ENCODE results near the gene ATN1.
A peak's percentile ranks its signal among the peaks of the same experiment; 100 is the strongest.

Gene ATN1

DNA sequence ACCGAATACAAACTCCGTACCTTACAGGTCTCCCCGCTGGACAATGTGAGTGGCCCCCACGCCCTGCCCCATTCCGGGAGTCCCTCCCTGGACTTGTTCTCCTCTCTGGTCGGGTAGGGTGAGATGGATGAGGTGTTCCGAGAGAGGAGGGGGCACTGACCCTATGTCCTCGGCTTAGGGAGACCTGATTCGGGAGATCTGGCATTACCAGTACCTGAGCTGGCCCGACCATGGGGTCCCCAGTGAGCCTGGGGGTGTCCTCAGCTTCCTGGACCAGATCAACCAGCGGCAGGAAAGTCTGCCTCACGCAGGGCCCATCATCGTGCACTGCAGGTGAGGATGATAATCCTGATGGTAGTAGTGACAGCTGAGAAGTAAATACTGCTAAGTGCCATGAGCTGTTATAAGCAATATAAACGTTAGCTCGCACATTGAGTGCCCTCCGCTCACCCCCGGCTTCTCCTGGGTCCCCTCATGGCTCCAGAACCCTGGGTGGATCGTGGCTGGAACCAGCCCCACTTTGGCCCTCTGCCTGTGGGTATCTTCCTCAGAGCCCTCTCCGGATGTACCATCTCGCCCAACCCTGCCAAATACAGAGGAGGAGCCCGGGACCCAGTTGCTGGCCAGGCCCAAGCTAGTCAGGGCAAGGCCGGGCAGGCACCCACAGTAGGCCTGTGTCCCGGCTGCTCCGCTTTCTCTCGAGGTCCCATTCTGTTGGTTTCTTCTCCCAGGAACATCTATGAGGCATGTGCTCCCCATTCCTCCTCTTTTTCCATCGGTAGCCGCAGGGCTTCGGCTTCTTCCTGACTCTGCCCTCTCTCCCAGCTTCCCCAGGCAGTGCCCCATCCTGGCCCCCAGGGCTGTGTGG lies 30.2 kb downstream of the ATN1 start:
- DNase-seq (ENCODE audit: insufficient read length) (no peak), FAIRE-seq (peak; percentile 36)
- TF ChIP-seq POLR2A (IDR thresholded peaks at IDR 0.05; ENCODE audit: low read depth, low read length): no peak; the same call in none of the 2 replicates
- TF ChIP-seq TAF1 (IDR thresholded peaks at IDR 0.05; ENCODE audit: borderline replicate concordance, low read depth, low read length): 0 out of 2 replicates have a peak, but pooled peaks have one; percentile 23
- TF ChIP-seq POLR2AphosphoS5 (IDR thresholded peaks at IDR 0.05; ENCODE audit: low read depth, low read length): peak; percentile 28; the same call in 1 of the 2 replicates

DNA sequence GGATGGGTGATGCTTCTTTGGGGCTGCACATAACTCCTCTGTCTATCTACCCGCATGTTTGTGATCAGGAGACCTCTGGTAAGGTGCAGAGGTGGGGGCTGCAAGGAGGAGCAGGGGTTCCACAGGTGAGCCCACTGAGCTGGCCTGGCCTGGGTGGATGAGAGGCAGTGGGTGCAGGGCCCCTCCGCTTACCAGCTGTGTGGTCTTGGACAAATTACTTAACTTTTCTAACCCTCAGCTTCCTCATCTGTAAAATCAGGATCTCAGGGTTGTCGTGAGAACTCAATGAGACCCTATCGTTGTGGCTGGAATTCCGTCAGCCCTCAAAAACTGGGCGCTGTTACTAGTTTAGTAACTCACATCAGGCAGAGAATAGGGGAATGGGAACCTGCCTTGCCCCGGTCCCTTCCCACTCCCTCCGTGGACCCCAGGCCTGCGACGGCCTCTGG lies 30.9 kb downstream of the ATN1 start:
- DNase-seq (ENCODE audit: insufficient read length) (no peak), FAIRE-seq (no peak)
- no peak; the same call in none of the 2 replicates for TF ChIP-seq POLR2AphosphoS5 (IDR thresholded peaks at IDR 0.05; ENCODE audit: low read depth, low read length)
- TF ChIP-seq POLR2A (IDR thresholded peaks at IDR 0.05; ENCODE audit: low read depth, low read length): no peak; the same call in 1 of the 2 replicates
- TF ChIP-seq TAF1 (IDR thresholded peaks at IDR 0.05; ENCODE audit: borderline replicate concordance, low read depth, low read length): no peak

DNA sequence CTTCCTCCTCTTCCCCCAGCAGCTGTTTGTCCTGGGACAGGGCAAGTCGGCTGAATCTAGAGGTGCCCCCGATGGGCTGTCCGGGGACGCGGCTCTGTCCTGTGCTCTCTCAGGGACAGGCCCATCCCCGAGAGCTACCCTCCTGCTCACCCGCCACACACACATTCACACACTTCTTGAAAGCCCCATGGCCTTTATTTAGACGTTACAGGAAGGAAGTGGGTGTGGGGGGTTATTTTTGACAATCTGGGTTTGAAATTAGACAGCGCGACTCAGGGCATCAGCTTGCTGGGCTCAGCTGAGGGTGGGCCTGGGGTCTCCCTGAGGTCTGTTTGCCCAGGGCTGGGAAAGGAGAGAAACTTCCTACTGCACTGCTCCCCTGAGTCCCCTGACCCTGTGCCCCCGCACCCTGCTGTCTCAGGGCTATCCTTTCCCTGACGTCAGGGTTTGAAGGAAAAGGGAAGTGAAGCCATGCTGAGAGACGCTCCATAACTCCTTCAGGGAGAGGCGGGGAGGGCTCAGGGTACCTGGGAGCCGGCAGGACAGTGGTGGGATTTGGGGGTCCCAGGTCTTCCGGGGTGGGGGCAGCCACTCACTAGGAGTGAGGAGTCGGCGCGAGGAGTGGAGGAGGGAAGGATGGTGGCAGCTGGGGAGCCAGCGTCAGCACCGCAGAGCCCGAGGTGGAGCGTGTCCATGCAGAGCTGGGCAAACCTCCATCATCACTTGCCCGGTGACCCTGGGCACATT lies 31.5 kb downstream of the ATN1 start:
- TF ChIP-seq POLR2AphosphoS5 (IDR thresholded peaks at IDR 0.05; ENCODE audit: low read depth, low read length) (0 out of 2 replicates have a peak, but pooled peaks have one; percentile 15), POLR2A (IDR thresholded peaks at IDR 0.05; ENCODE audit: low read depth, low read length) (peak; percentile 52), TAF1 (IDR thresholded peaks at IDR 0.05; ENCODE audit: borderline replicate concordance, low read depth, low read length) (peak; percentile 21; the same call in 1 of the 2 replicates)
- DNase-seq (ENCODE audit: insufficient read length): no peak
- peak; percentile 95 for FAIRE-seq

DNA sequence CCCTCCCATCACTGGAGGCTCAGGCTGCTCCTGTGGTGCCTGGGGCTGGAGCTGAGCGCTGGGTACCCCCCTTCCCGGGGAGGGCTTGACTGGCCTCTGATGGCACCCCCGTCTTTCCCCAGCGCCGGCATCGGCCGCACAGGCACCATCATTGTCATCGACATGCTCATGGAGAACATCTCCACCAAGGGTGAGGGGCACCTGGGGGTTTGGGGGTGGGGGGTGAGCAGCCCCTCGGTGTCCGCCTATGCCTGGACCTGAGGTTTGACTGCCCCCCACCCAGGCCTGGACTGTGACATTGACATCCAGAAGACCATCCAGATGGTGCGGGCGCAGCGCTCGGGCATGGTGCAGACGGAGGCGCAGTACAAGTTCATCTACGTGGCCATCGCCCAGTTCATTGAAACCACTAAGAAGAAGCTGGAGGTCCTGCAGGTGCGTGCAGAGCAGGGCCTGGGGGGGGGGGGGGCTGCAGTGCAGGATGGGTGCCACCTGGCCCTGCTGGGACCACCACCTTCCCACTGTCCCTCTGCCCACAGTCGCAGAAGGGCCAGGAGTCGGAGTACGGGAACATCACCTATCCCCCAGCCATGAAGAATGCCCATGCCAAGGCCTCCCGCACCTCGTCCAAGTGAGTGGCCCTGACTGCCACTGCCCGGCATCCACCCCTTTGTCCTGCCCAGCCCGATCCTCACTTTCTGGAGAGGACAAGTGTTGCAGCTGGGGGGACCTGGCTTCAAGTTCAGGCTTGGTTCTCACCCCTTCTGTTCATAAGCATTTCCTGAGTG lies 32.2 kb downstream of the ATN1 start:
- DNase-seq (ENCODE audit: insufficient read length) (no peak), FAIRE-seq (peak; percentile 17)
- TF ChIP-seq TAF1 (IDR thresholded peaks at IDR 0.05; ENCODE audit: borderline replicate concordance, low read depth, low read length) (no peak), POLR2AphosphoS5 (IDR thresholded peaks at IDR 0.05; ENCODE audit: low read depth, low read length) (no peak; the same call in 1 of the 2 replicates), POLR2A (IDR thresholded peaks at IDR 0.05; ENCODE audit: low read depth, low read length) (no peak)

DNA sequence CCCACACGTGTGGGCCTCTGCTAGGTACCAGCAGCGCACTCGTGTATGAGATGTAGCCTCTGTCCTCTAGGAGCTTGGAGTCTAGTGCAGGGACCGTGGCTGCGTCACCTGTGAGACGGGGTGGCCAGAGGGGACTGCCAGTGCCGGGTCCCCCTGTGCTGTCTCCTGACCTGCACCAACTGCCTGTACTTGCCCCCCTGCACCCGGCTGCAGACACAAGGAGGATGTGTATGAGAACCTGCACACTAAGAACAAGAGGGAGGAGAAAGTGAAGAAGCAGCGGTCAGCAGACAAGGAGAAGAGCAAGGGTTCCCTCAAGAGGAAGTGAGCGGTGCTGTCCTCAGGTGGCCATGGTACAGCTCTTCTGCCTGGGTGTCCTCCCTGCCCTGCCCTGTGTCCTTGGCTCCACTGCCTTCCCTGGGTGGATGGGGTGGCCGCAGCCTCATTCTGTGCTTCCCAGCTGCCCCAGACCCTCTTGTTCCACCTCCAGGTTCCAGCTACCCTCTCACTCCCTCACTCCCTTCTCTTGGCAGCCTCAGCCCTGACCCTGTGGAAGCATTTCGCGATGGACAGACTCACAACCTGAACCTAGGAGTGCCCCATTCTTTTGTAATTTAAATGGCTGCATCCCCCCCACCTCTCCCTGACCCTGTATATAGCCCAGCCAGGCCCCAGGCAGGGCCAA lies 33.0 kb downstream of the ATN1 start:
- FAIRE-seq: no peak
- no peak for DNase-seq (ENCODE audit: insufficient read length)

DNA sequence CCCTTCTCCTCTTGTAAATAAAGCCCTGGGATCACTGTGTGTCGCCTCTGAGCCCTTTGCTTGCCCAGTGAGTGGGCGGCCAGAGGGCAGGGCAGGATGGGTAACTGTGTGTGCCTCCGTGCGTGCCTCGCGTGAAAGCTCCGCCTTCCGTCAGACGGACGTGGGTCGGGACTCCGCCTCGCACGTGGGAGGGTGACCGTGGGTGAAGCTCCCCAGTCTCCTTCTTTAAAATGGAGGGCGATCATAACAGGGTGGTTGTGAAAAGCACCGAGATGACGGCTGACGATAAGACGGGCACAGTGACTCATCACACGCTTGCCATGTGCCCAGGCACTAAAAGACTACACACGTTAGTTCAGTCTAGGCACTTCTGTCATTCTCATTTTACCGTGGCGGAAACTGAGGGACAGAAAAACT lies 33.5 kb downstream of the ATN1 start:
- TF ChIP-seq POLR2AphosphoS5 (IDR thresholded peaks at IDR 0.05; ENCODE audit: low read depth, low read length) (no peak; the same call in 1 of the 2 replicates), POLR2A (IDR thresholded peaks at IDR 0.05; ENCODE audit: low read depth, low read length) (no peak; the same call in 1 of the 2 replicates), TAF1 (IDR thresholded peaks at IDR 0.05; ENCODE audit: borderline replicate concordance, low read depth, low read length) (no peak)
- no peak for DNase-seq (ENCODE audit: insufficient read length)
- FAIRE-seq: peak; percentile 95

More for the DNA sequence above, 33.0 kb downstream of the ATN1 start:
- TF ChIP-seq POLR2AphosphoS5 (IDR thresholded peaks at IDR 0.05; ENCODE audit: low read depth, low read length): peak; percentile 17
- TF ChIP-seq TAF1 (IDR thresholded peaks at IDR 0.05; ENCODE audit: borderline replicate concordance, low read depth, low read length): no peak
- peak; percentile 55; the same call in 1 of the 2 replicates for TF ChIP-seq POLR2A (IDR thresholded peaks at IDR 0.05; ENCODE audit: low read depth, low read length)

DNA sequence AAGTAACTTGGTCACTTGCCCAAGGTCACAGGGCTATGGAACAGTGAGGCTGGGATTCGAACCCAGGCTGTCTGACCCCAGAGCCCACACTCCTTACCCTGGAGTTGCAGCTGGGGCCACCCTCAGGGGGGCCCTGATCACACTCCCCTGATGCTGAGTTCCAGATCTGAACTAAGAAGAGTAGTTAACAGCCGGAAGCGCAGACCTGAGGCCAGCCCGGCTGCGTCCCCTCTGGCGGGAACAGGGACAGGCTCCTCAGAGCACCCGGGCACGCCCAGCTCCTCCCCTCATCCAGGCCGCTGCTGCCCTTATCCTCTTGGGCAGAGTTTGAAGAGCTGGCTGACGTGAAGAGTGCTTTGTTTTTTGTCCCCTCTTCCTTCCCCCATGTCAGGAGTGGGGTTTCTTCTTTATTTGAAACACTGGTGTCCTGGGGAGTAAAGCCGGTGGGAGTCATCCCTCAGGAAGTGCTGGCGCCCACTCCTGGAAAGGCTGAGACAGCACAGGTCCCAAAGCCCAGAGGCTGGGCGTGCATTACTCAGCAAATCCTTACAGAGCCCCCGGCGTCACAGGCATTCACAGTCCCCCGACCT lies 34.0 kb downstream of the ATN1 start:
- TF ChIP-seq POLR2A (IDR thresholded peaks at IDR 0.05; ENCODE audit: low read depth, low read length) (peak; percentile 62), TAF1 (IDR thresholded peaks at IDR 0.05; ENCODE audit: borderline replicate concordance, low read depth, low read length) (peak; percentile 42; the same call in 1 of the 2 replicates), POLR2AphosphoS5 (IDR thresholded peaks at IDR 0.05; ENCODE audit: low read depth, low read length) (peak; percentile 79; the same call in 1 of the 2 replicates)
- no peak for FAIRE-seq
- no peak for DNase-seq (ENCODE audit: insufficient read length)

DNA sequence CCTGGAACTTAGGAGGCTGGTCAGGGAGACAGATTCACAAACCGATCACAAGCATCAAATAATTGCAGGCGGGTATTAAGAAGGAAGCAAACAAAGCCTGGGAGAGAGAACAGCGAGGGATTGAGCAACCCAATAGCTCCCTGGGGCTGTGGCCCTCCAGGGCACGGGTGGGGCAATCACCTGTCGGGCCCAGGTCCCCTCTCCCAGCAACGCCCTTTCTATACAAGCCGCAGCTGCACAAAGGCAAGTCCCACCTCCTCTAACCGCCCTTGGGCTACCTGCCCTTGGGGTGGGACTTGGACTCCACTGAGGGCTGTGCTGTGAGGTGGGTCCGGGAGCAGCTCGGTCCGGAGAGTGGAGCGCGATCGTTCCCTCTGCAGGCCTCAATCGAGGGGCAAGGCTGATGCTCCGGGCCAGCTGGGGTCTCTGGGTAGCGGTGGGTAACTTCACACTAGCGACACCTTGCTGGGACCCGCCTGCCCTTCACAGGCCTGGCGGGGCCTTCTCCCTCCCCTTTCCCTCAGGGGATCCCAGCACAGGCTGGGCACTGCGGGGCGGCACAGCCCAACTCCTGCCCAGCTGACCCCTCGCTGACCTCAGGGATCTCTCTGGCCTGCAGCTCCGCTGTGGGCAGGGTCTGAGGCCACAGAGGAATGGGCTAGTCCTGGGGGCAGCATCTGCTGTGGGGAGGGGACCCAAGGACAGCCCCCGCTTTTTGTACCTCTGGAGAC lies 34.7 kb downstream of the ATN1 start:
- DNase-seq (ENCODE audit: insufficient read length) (no peak), FAIRE-seq (no peak)
- peak; percentile 6 for TF ChIP-seq POLR2A (IDR thresholded peaks at IDR 0.05; ENCODE audit: low read depth, low read length)
- 0 out of 2 replicates have a peak, but pooled peaks have one; percentile 7 for TF ChIP-seq TAF1 (IDR thresholded peaks at IDR 0.05; ENCODE audit: borderline replicate concordance, low read depth, low read length)
- TF ChIP-seq POLR2AphosphoS5 (IDR thresholded peaks at IDR 0.05; ENCODE audit: low read depth, low read length): no peak; the same call in 1 of the 2 replicates

DNA sequence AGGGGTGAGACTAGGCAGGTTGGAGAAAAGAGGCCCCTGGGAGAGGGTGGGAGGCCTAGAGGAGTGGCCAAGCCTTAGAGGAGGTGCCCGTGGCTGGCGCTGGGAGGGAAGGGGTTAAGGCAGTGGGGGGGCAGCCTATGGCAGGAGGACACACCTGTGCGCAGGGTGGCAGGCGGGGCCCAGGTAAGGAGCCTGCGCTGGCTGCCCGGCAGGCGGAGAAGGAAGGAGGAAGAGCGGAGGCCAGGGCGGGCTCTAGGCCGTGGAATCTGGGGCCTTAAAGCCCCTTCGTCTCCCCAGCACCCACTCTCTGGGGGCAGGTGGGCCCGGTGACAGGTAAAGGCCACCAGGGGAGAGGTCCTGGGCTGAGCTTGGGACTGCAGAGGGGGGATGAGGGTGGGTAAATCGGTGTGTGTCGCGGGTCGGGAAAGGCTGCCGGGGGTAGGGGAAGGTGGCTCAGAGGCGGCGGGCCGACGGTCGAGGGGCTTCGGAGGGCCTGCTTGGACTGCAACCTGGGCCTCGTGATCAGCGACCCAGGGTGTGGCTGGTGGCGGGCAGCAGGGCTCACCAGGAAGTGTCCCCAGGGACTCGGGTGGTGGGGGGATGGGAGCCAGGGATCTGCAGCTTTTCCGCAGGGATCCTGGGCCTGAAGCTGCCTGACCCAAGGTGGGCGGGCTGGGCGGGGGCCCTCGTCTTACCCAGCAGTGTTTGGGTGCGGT lies 35.4 kb downstream of the ATN1 start:
- FAIRE-seq: no peak
- DNase-seq (ENCODE audit: insufficient read length): no peak
- TF ChIP-seq POLR2A (IDR thresholded peaks at IDR 0.05; ENCODE audit: low read depth, low read length) (no peak; the same call in 1 of the 2 replicates), POLR2AphosphoS5 (IDR thresholded peaks at IDR 0.05; ENCODE audit: low read depth, low read length) (no peak), TAF1 (IDR thresholded peaks at IDR 0.05; ENCODE audit: borderline replicate concordance, low read depth, low read length) (no peak)

Measured in GM12892 (cell line).